ENCODE results near the gene NXPE1. TPM values are rescaled to one million over a fixed set of nuclear protein-coding genes. Genes with fewer than 3 reads are reported as not detected.

NXPE1 gene
- total and polyA plus RNA-seq, 9 of the 15 experiments (the other 6 are each of a cell fraction or from before 2014, with no cell fraction given), result not detected

- TF ChIP-seq ZMIZ1 (IDR thresholded peaks at IDR 0.05; ENCODE audit: low read depth in 2 of 2, low read length in 2 of 2) (no peak), MED1 (CRISPR knock-in tag; IDR thresholded peaks at IDR 0.05; ENCODE audit: borderline replicate concordance) (no peak)
These were observed 5.2 kb upstream of the NXPE1 start (continued) for GRCh38 chr11:114564831-114565230.

GRCh38 chr11:114563077-114563476 is 3.4 kb upstream of the NXPE1 start:
- FAIRE-seq, result no peak

More at GRCh38 chr11:114563077-114563476, 3.4 kb upstream of the NXPE1 start:
- CTCF ChIA-PET (ENCODE audit: low intra/inter-chr PET ratio), result no interaction called here
- BruUV-seq (replicated peaks), result no TSS peak
- TF ChIP-seq ZFP36 (IDR thresholded peaks at IDR 0.05; ENCODE audit: low read depth, low read length, partially characterized antibody) (no peak), JUND (IDR thresholded peaks at IDR 0.05; ENCODE audit: borderline replicate concordance, low read depth, low read length) (peak; percentile 12; the same call in 1 of the 2 replicates), JUND (tag; IDR thresholded peaks at IDR 0.05; ENCODE audit: borderline replicate concordance, low read depth, low read length) (peak; percentile 65; the same call in 1 of the 3 replicates), POLR2AphosphoS5 (IDR thresholded peaks at IDR 0.05; ENCODE audit: control insufficient read depth, insufficient read depth, low read depth, low read length) (no peak), ARID1B (IDR thresholded peaks at IDR 0.05) (0 out of 2 replicates have a peak, but pooled peaks have one; percentile 7), ATF3 (IDR thresholded peaks at IDR 0.05) (peak; percentile 45), ATF3 (CRISPR knock-in tag; conservative IDR thresholded peaks at IDR 0.05) (no peak)
- POLR2A ChIA-PET, result no interaction called here
- H2AFZ ChIP-seq (ENCODE audit: low read depth, low read length), result no peak overlapping the region
- H4K20me1 ChIP-seq (replicated peaks; ENCODE audit: control insufficient read depth, insufficient read depth, low read length), result no peaks in the 10 kb centered on the region
- 0% methylated on average over 2 of the region's 2 CpGs for WGBS (ENCODE audit: insufficient coverage, low coverage, missing lambda C conversion rate)
- DNase-seq (ENCODE audit: extremely low read depth in 1 of 4, low spot score in 3 of 4) (no peak), ATAC-seq (no peak)
- H3K9me3 ChIP-seq (replicated peaks; ENCODE audit: control insufficient read depth, insufficient read depth, low read depth, low read length), result no peaks in the 10 kb centered on the region
- H3K4me2 ChIP-seq (ENCODE audit: insufficient read depth, low read length), result no peak overlapping the region
- H3K4me1 ChIP-seq (replicated peaks in 1 of 2; ENCODE audit: control insufficient read depth in 2 of 2, insufficient read depth in 2 of 2, low read length in 2 of 2), result no peaks in the 10 kb centered on the region
- H3K27me3 ChIP-seq (ENCODE audit: control insufficient read depth in 2 of 2, insufficient read depth in 2 of 2, low read length in 2 of 2), result no peaks in the 10 kb centered on the region
- no peaks in the 10 kb centered on the region for H3K9me1 ChIP-seq (ENCODE audit: control insufficient read depth, insufficient read depth, low read length)
- no peaks in the 10 kb centered on the region for H3K79me2 ChIP-seq (ENCODE audit: control insufficient read depth, insufficient read depth, low read length)
- no peak overlapping the region for H3K4me3 ChIP-seq
- no peak overlapping the region for H3K9ac ChIP-seq (ENCODE audit: insufficient read depth in 1 of 2, low read depth in 2 of 2, low read length in 2 of 2)
- in situ Hi-C loops (cut with MboI), result no loop called here
- intact Hi-C loops (cut with micrococcal nuclease), result no loop called here
- H3K27ac ChIP-seq (ENCODE audit: extremely low read depth, low read depth, low read length), result no peak overlapping the region
- no peaks in the 10 kb centered on the region for H3K36me3 ChIP-seq (ENCODE audit: control insufficient read depth, insufficient read depth, low read length)

Data from K562 (cell line).